GM12878 (cell line): ENCODE results near the gene LRCH3. TPM values are rescaled to one million over a fixed set of nuclear protein-coding genes. Genes with fewer than 3 reads are reported as not detected.
A peak's percentile ranks its signal among the peaks of the same experiment; 100 is the strongest.

Experiments used
- ATAC-seq: fragments of 200-7000 bp; cut with Tn5 transposase; 3 replicates; pipeline ENCODE4 v1.9.1; 2020; ENCODE audit warnings: mild to moderate bottlenecking, moderate library complexity
- BruUV-seq: library from RNA; stranded (reverse); fragments of 400-500 nt; replicated peaks from 2 replicates; lab custom pipeline; 2021; lab: Mats Ljungman, UMichigan
- CTCF ChIA-PET: fragments of 300-600 bp; sonication (Branson Sonifier 250); formaldehyde crosslinking; extraction: SDS; loops from one replicate; lab custom pipeline; 2021; ENCODE audit warnings: inconsistent platforms; lab: Yijun Ruan, JAX
- POLR2A ChIA-PET: fragments of 350-600 bp; formaldehyde crosslinking; extraction: SDS; loops from one replicate; lab custom pipeline; 2021; ENCODE audit warnings: inconsistent platforms; lab: Charles Lee
- RAD21 ChIA-PET: fragments of 300-600 bp; sonication (Branson Sonifier 250); formaldehyde crosslinking; loops from one replicate; lab custom pipeline; 2023; ENCODE audit warnings: antibody characterized with exemption; ENCODE audit not compliant: unreplicated experiment; lab: Charles Lee
- SMC1A ChIA-PET: fragments of 300-600 bp; sonication (Branson Sonifier 250); formaldehyde crosslinking; loops from one replicate; lab custom pipeline; 2023; ENCODE audit not compliant: unreplicated experiment, uncharacterized antibody; lab: Charles Lee
- DNase-seq: peaks from one replicate; pipeline ENCODE4 v3.0.0-alpha.2; 2011; ENCODE audit warnings: low read depth, low spot score
- FAIRE-seq: peaks from 3 replicates; lab custom pipeline; 2011; peaks lifted over from hg19 to GRCh38; lab: Jason Lieb, UNC
- H2AFZ ChIP-seq: 2 replicates; pipeline ENCODE4 v1.6.0; 2011; ENCODE audit warnings: low read depth, low read length, control low read depth; ENCODE audit not compliant: control insufficient read depth
- H3K27ac ChIP-seq: 2 replicates; pipeline ENCODE4 v1.5.1; 2011; ENCODE audit warnings: control low read depth; ENCODE audit not compliant: control insufficient read depth, insufficient read depth
- H3K27me3 ChIP-seq, 2 experiments: replicated peaks in 1 of 2; 2 replicates each; pipeline versions ENCODE4 v1.6.0 to v1.6.1; 2011; ENCODE audit warnings: low read length in 1 of 2; ENCODE audit not compliant: control insufficient read depth in 2 of 2, insufficient read depth in 2 of 2
- H3K36me3 ChIP-seq, 2 experiments: 2 replicates each; pipeline ENCODE4 v1.5.1; 2011; ENCODE audit warnings: low read length in 1 of 2; ENCODE audit not compliant: control insufficient read depth in 2 of 2, insufficient read depth in 2 of 2
- H3K4me1 ChIP-seq: 2 replicates; pipeline ENCODE4 v1.6.1; 2011; ENCODE audit warnings: mild to moderate bottlenecking, low read length, moderate library complexity, mixed read lengths; ENCODE audit not compliant: control insufficient read depth, insufficient read depth
- H3K4me2 ChIP-seq: 2 replicates; pipeline ENCODE4 v1.6.0; 2011; ENCODE audit warnings: control low read depth; ENCODE audit not compliant: control insufficient read depth, insufficient read depth
- H3K4me3 ChIP-seq: fragments of 200-600 bp; sonication (generic); 2 replicates; pipeline ENCODE4 v1.5.1; 2016
- H3K79me2 ChIP-seq: 2 replicates; pipeline ENCODE4 v1.6.0; 2011; ENCODE audit warnings: low read length; ENCODE audit not compliant: control insufficient read depth, insufficient read depth
- H3K9ac ChIP-seq: 2 replicates; pipeline ENCODE4 v1.8.0; 2011; ENCODE audit warnings: low read length, control low read depth, mixed read lengths; ENCODE audit not compliant: control insufficient read depth, insufficient read depth
- H3K9me3 ChIP-seq: replicated peaks from 3 replicates; pipeline ENCODE4 v1.5.1; 2011; ENCODE audit warnings: mild to moderate bottlenecking, low read length; ENCODE audit not compliant: control insufficient read depth, insufficient read depth
- H4K20me1 ChIP-seq: 2 replicates; pipeline ENCODE4 v1.6.0; 2011; ENCODE audit not compliant: control insufficient read depth, insufficient read depth
- EED ChIP-seq: sonication (generic); IDR thresholded peaks from 2 replicates; pipeline ENCODE4 v1.6.1; 2016; ENCODE audit warnings: antibody characterized with exemption, low read depth
- JUNB ChIP-seq: IDR thresholded peaks from 2 replicates; pipeline ENCODE4 v1.6.1; 2016; ENCODE audit warnings: antibody characterized with exemption, mild to moderate bottlenecking
- NR2C1 ChIP-seq: fragments of 450-650 bp; IDR thresholded peaks from 2 replicates; pipeline ENCODE4 v1.6.1; 2017; ENCODE audit warnings: antibody characterized with exemption, mild to moderate bottlenecking, moderate library complexity
- NR2F1 ChIP-seq: fragments of 450-650 bp; conservative IDR thresholded peaks from 2 replicates; pipeline ENCODE4 v1.6.1; 2017; ENCODE audit warnings: mild to moderate bottlenecking
- PBX3 ChIP-seq: IDR thresholded peaks from 2 replicates; pipeline ENCODE4 v1.6.1; 2011; ENCODE audit warnings: mild to moderate bottlenecking, low read depth, low read length, moderate library complexity; ENCODE audit not compliant: insufficient replicate concordance
- RUNX3 ChIP-seq: IDR thresholded peaks from 2 replicates; pipeline ENCODE4 v1.6.1; 2012; ENCODE audit warnings: low read length, inconsistent platforms
- SMC3 ChIP-seq: IDR thresholded peaks from 2 replicates; pipeline ENCODE4 v1.6.1; 2011; ENCODE audit warnings: low read length, improper control_type of control experiment, borderline replicate concordance
- SPI1 ChIP-seq: IDR thresholded peaks from 2 replicates; pipeline ENCODE4 v1.6.1; 2011; ENCODE audit warnings: low read depth, mild to moderate bottlenecking, low read length, moderate library complexity, borderline replicate concordance; ENCODE audit not compliant: insufficient read depth
- YY1 ChIP-seq: IDR thresholded peaks from 2 replicates; pipeline ENCODE4 v1.6.1; 2011; ENCODE audit warnings: low read depth, mild to moderate bottlenecking, low read length
- ZNF24 ChIP-seq: fragments of 450-650 bp; IDR thresholded peaks from 2 replicates; pipeline ENCODE4 v1.6.1; 2017; ENCODE audit warnings: antibody characterized with exemption, mild to moderate bottlenecking
- ZNF384 ChIP-seq: IDR thresholded peaks from 2 replicates; pipeline ENCODE4 v1.6.1; 2012; ENCODE audit warnings: low read depth, mild to moderate bottlenecking, low read length, improper control_type of control experiment, borderline replicate concordance
- WGBS: methylation state at CpG from one replicate; pipeline ENCODE4 v1.1.6; 2016; ENCODE audit warnings: low lambda C conversion rate; ENCODE audit not compliant: insufficient replicate concordance, insufficient coverage; ENCODE audit errors: missing lambda C conversion rate; 5-methylcytosine and 5-hydroxymethylcytosine counted together
- in situ Hi-C: fragments of 300-500 bp; cut with MboI; formaldehyde crosslinking; loops from 9 replicates; pipeline ENCODE4 v1.14.3; 2018; ENCODE audit warnings: mixed read lengths
- intact Hi-C: fragments of 100-400 bp; cut with micrococcal nuclease; formaldehyde crosslinking; loops from one replicate; pipeline ENCODE4 v1.14.2; 2022; ENCODE audit not compliant: unreplicated experiment
- polyA plus RNA-seq, 11 experiments: library from polyadenylated mRNA; depleted of rRNA in 4 of 11; unstranded in 6 of 11; stranded (reverse) in 5 of 11; fragments of >200 nt; fragmentation: Nextera tagmentation in 4 of 11; fragmentation: Illumina TruSeq in 1 of 11; extraction: Ambion mirVana in 4 of 11; extraction: Trizol in 1 of 11; gene quantifications; 1 replicate in 1 of 11; 2 replicates in 10 of 11; pipeline versions ENCODE4 v1.2.1 to v1.2.3, GENCODE V29; 2011 to 2016; ENCODE audit warnings: inconsistent platforms in 2 of 11, missing spikeins in 2 of 11, low read depth in 1 of 11
- total RNA-seq, 4 experiments: library from RNA; depleted of rRNA in 3 of 4; stranded (reverse); fragments of >200 nt in 3 of 4; fragmentation: Illumina TruSeq in 1 of 4; extraction: Trizol in 1 of 4; gene quantifications; 2 replicates each; pipeline versions ENCODE4 v1.2.1 to v1.2.3, GENCODE V29; 2013 to 2021

LRCH3 gene
- total and polyA plus RNA-seq, 10 of the 15 experiments (the other 5 are each of a cell fraction or from before 2014, with no cell fraction given) = 3.9 to 136 (median 40.6) TPM

- Histone ChIP-seq H3K9ac (no peak overlapping the region), H3K4me3 (0 out of 2 replicates have a peak overlapping the region, but pooled peaks have one; percentile 31), H3K79me2 (peaks cover 27% of the 10 kb centered on the region), H2AFZ (peak overlapping the region; percentile 69), H3K27ac (peak overlapping the region; percentile 24; the same call in 1 of the 2 replicates), H4K20me1 (no peaks in the 10 kb centered on the region; the same call in 1 of the 2 replicates), H3K9me3 (no peaks in the 10 kb centered on the region), H3K4me2 (peak overlapping the region; percentile 80), H3K4me1 (peaks cover 15% of the 10 kb centered on the region), H3K36me3 (no peaks in the 10 kb centered on the region), H3K27me3 (no peaks in the 10 kb centered on the region)
- BruUV-seq = no TSS peak
- ChIA-PET RAD21 (interaction anchor here (1.0 to 1.1 kb wide), 3 partner anchors 10 to 53 kb away, joined by 3 to 5 read pairs (median 5); partner anchors contain the start of gene RUBCN), POLR2A (interaction anchor here (0.5 to 2.8 kb wide), 5 partner anchors 9 to 147 kb away, joined by 3 to 14 read pairs (median 3); partner anchors contain the start of gene RUBCN), CTCF (interaction anchor here (0.6 to 1.7 kb wide), 4 partner anchors 11 to 148 kb away, joined by 3 to 5 read pairs (median 4); partner anchors contain the start of gene LRCH3), SMC1A (interaction anchor here (0.6 to 2.5 kb wide), 7 partner anchors 9 to 1314 kb away, joined by 3 to 13 read pairs (median 4); partner anchors contain the start of gene UBXN7)
- TF ChIP-seq JUNB = no peak
- TF ChIP-seq SMC3 = no peak
- TF ChIP-seq NR2F1 = peak; percentile 60
- TF ChIP-seq PBX3 = no peak
- TF ChIP-seq SPI1 = peak; percentile 71; the same call in 1 of the 2 replicates
- TF ChIP-seq ZNF384 = 0 out of 2 replicates have a peak, but pooled peaks have one; percentile 11
- TF ChIP-seq RUNX3 = peak; percentile 69
- TF ChIP-seq YY1 = no peak
- no peak for TF ChIP-seq ZNF24
- TF ChIP-seq EED = 0 out of 2 replicates have a peak, but pooled peaks have one; percentile 18
- no peak for TF ChIP-seq NR2C1
- in situ Hi-C loops (no loop called here), intact Hi-C loops (no loop called here)
- DNase-seq = no peak
- FAIRE-seq = no peak
- ATAC-seq = no peak
- 91% methylated on average over 4 of the region's 4 CpGs for WGBS
These were observed 44.2 kb upstream of the LRCH3 start for GRCh38 chr3:197746801-197747237.
